GM19372 (cell line): Measurements from ENCODE around the gene ZWILCH.
"Not testable (repeated sequence)": the region's sequence is repeated elsewhere in the genome, so short reads cannot be mapped to it uniquely, and the experiment has no call there.

ENCODE experiments used
- ATAC-seq: cut with Tn5 transposase; IDR thresholded peaks from one replicate; pipeline ENCODE4 v1.9.1; 2021; ENCODE audit warnings: mild to moderate bottlenecking, low read depth, moderate library complexity; ENCODE audit not compliant: unreplicated experiment

Gene ZWILCH

GRCh38 chr15:66504563-66505429 lies at the start of gene ZWILCH, which contains the start of gene RPL4:
ZWILCH (plus strand) TSS chr15:66505326; CDS start chr15:66505339, 13 bp downstream.
RPL4 (minus strand) TSS chr15:66504855; CDS start chr15:66504790, 65 bp downstream.
- peak; percentile 77 for ATAC-seq

GRCh38 chr15:66456211-66456610 lies 48.9 kb upstream of the ZWILCH start:
- no peak for ATAC-seq

- ATAC-seq, result no peak
Measured at GRCh38 chr15:66459818-66460615, 45.1 kb upstream of the ZWILCH start.

GRCh38 chr15:66461294-66461693 lies 43.8 kb upstream of the ZWILCH start:
- not testable (repeated sequence) for ATAC-seq

GRCh38 chr15:66461917-66462316 lies 43.2 kb upstream of the ZWILCH start:
- ATAC-seq, result no peak

GRCh38 chr15:66462627-66463026 lies 42.5 kb upstream of the ZWILCH start:
- ATAC-seq, result no peak

GRCh38 chr15:66465294-66465693 lies 39.8 kb upstream of the ZWILCH start:
- ATAC-seq, result not testable (repeated sequence)

- not testable (repeated sequence) for ATAC-seq
Measured at GRCh38 chr15:66467162-66468040, 37.7 kb upstream of the ZWILCH start.

GRCh38 chr15:66470825-66471224 lies 34.3 kb upstream of the ZWILCH start:
- ATAC-seq, result not testable (repeated sequence)

GRCh38 chr15:66472176-66472999 lies 32.7 kb upstream of the ZWILCH start:
- ATAC-seq, result peak; percentile 72

GRCh38 chr15:66474135-66474534 lies 31.0 kb upstream of the ZWILCH start:
- ATAC-seq, result no peak

GRCh38 chr15:66474963-66475362 lies 30.2 kb upstream of the ZWILCH start:
- no peak for ATAC-seq

- no peak for ATAC-seq
Measured at GRCh38 chr15:66476535-66476934, 28.6 kb upstream of the ZWILCH start.

GRCh38 chr15:66477011-66477410 lies 28.1 kb upstream of the ZWILCH start:
- ATAC-seq, result no peak

- ATAC-seq, result no peak
Measured at GRCh38 chr15:66480267-66480666, 24.9 kb upstream of the ZWILCH start.

- ATAC-seq, result no peak
Measured at GRCh38 chr15:66481107-66481856, 23.8 kb upstream of the ZWILCH start.

- ATAC-seq, result no peak
Measured at GRCh38 chr15:66482539-66482938, 22.6 kb upstream of the ZWILCH start.

GRCh38 chr15:66483131-66483566 lies 22.0 kb upstream of the ZWILCH start:
- no peak for ATAC-seq
